Measurements from ENCODE around the gene INTU.

The INTU gene

GRCh38 chr4:127748957-127749356 is 116.2 kb downstream of the INTU start:
- DNase-seq (ENCODE audit: low spot score): no peak

- no peak for DNase-seq (ENCODE audit: low spot score)
These were observed 124.1 kb downstream of the INTU start for GRCh38 chr4:127756906-127757305.

- no peak for DNase-seq (ENCODE audit: low spot score)
These were observed 126.6 kb downstream of the INTU start for GRCh38 chr4:127759228-127759820.

- DNase-seq (ENCODE audit: low spot score): no peak
These were observed 127.1 kb downstream of the INTU start for GRCh38 chr4:127759893-127760292.

- no peak for DNase-seq (ENCODE audit: low spot score)
These were observed 138.9 kb downstream of the INTU start for GRCh38 chr4:127771535-127772275.

GRCh38 chr4:127772769-127773671 is 140.3 kb downstream of the INTU start:
- DNase-seq (ENCODE audit: low spot score): no peak

- no peak for DNase-seq (ENCODE audit: low spot score)
These were observed 143.1 kb downstream of the INTU start for GRCh38 chr4:127775843-127776242.
